Cortex of kidney (tissue), 1 donor: ENCODE results near the gene CCK.
"Not testable (repeated sequence)": the region's sequence is repeated elsewhere in the genome, so short reads cannot be mapped to it uniquely, and the experiment has no call there.

Experiments
- DNase-seq: peaks from one replicate; lab custom pipeline; 2025; lab: John Stamatoyannopoulos, UW

Gene CCK, protein sequence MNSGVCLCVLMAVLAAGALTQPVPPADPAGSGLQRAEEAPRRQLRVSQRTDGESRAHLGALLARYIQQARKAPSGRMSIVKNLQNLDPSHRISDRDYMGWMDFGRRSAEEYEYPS

DNA sequence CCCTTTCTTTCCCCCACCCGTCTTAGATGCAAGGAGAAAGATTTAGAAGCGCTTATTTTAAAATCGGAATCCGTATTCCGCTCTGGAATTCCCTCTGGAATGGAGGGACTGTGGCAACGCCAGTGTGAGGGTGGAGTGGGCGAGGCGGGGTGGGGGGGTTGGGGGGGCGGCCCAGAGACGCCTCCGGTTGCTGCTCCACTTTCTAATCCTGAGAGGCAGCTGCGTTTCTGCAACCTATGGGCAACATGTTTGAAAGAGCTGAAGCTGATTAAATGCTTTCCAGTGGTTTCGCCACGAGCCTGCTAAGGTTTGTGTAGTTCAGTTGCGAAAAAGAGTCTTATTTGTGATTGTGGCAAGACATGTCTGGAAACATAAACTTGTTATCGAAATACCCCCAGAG, at the start of gene CCK:
Gene CCK, minus strand, starts transcription at position 101 of the 400 bp plus-strand sequence. CDS start 2,555 bp downstream, outside the sequence.
- DNase-seq = no peak

DNA sequence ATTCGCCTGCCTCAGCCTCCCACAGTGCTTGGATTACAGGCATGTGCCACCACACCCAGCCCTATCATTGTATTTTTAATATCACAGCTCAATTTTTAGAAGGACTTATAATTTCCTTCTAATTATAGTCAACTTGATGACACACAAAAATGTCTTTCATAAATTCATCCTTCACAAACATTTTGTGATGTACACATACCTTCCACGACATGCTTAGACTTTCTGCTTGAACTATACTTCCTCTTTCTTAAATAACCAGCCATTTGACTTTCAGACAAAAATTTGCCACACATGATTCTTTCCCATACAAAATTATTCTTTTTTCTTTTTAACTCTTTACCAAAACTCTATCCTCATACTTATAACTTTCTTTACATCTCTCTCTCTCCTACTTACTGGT, 48.4 kb upstream of the CCK start:
- DNase-seq = no peak

DNA sequence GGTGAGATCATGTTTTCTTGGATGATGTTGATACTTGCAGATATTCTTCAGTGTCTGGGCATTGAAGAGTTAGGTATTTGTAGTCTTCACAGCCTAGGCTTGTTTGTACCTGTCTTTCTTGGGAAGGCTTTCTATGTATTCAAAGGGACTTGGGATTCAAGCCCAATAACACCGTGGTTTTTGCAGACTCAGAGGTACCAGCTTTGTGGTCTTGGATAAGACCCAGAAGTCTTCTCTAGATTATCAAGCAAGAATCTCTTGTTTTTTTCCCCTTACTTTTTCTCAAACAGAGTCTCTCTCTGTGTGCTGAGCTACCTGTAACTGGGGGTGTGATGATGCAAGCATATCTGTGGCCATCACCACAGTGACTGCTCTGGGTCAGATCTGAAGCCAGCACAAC, 42.7 kb upstream of the CCK start:
- no peak for DNase-seq

DNA sequence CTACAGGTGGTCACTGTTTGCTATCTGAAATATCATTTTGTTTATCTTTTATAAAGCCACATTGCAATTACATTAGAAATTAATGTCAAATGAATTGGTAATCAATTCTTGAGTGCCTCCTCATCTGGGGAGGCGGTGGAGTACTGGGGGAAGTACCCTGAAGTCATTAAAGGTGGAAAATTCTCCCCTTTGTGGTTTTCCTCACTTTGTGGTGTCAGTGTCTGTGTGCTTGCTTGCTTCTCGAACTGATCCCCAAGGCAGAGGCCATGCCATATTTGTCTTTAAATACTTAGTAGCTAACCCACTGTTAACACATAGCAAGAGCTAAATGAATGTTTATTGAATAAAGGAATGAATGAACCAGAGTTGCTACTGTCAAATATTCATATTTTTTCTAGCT, 40.5 kb upstream of the CCK start:
- no peak for DNase-seq

DNA sequence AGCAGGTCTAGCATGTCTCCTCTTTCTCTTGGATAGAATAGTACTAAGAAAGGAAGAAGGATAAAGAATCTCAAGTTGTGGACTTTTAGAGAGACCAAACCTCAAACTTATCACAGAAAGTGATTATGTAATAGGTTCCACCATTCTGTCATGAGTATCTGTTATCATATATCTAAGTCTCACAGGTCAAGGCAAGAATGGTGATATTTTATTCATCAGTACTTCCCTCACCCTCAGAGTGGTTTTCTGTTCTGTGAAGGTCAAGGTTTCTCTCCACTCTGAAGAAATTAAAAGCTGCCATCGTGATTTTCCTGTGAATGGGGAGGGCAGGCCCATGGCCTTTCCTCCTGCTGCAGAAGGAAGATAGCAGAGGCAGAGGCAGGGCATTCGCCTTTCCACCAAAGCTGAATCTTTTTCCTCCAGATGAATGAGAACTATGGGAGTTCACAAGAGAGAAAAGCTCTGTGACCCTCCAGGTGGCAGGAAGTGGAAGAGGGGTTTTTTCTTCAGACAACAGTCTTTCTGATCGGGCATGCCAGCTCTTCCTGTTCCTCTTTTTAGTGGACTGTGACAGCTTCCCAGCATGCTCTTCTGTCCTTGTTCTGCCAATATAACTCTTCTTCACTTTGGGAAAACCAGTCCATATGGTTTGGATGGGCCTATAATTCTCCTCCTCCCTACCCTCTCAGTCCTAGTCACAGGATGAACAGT, 37.1 kb upstream of the CCK start:
- no peak for DNase-seq

DNA sequence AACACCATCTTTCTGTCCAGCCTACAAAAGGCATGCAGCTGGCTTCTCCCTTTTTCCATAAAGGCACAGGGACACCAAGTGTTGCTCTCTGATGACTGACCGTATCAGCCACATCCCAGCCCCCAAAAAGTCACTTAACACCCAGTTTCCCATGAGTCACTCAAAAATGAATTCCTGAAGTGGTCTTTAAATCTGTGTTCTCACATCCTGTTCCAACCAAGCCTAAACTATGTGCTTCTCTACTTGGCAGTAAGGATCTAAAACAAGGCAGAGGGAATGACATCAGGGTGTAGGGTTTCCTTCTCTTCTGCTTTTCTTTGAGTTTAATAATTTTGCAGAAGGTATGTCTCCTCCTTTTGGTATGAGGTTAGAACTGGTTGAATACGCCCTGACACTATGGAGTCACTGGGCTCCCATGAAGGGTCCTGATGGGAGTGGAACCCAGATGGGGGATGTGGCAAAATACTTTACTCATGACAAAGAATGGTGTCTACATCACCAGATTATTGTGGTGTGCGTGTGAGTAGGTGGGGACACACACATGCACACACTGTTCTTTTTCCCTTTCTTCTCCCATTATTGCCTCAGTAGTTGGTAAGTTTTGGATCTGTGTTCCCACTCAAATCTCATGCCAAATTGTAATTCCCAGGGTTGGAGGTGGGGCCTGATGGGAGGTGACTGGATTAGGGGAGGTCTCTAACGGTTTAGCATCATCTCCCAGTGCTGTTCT, 35.6 kb upstream of the CCK start:
- no peak for DNase-seq

DNA sequence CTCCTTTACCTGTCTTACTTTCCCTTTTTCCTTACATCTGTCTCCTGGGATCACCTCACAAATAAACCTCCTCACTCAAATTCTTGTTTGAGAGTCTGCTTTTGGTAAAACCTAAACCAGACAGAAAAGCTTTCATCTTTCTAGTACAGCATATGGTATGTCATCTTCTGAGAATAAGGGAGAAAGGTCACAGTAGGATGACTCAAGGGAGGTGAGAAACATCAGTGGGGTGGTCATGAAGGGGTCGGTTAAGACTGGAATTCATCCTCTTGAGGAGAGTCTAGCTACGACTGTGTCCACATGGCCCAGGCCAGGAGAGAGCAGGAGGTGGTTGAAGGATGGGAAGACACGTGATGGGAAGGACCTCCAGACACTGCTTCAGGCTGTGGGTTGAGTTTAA, 34.8 kb upstream of the CCK start:
- DNase-seq = no peak

DNA sequence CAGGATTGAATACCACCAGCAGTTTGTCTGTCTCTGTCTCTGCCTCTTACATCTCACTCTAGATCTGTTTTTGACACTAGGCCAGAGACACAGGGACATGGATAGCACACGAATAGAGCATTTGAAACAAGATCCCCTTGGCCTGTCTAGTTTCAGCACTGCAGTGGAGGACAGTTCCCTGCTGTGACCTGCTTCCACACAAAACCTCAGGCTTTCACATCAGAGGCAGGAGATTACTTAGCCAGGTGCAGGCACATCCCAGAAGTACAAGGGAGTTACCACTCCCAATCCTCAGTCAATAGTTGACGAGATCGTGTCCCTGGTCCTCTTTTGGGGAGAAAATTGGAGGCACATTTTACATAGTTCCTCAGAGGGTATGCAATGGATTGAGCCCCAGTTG, 34.0 kb upstream of the CCK start:
- DNase-seq = no peak

DNA sequence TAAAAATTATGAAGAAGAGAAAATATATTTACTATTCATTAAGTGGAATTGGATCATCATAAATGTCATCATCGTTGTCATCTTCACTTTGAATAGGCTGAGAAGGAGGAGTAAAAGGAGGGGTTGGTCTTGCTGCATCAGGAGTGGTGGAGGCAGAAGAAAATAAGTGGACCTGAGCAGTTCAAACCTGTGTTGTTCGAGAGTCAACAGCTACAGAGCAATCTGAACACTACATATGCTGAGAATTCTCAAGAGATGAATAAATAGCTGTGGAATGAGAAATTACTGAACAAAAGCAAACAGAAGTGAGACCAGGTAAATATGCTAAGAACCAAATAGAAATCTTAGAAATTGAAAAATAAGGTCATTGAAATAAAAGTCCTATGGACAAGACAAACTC, 32.3 kb upstream of the CCK start:
- DNase-seq = no peak

DNA sequence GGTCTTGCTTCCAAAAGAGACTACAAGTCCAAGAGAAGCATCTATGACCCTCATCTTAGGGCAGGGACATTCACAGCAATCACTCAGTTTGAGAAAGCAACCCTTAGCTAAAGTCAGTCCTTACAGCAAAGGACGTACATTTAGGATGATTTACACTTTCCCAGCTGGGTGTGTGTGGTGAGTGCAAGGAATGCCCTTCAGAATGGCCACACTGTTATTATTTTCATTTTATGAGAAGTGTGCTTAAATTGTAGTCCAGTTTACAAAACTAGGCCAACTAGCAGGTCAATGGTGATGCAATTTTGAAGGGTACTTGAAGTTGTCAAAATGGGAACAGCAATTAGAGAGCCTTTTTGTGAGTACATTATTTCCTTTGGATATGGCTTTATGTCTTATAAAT, 26.0 kb upstream of the CCK start:
- DNase-seq = no peak

DNA sequence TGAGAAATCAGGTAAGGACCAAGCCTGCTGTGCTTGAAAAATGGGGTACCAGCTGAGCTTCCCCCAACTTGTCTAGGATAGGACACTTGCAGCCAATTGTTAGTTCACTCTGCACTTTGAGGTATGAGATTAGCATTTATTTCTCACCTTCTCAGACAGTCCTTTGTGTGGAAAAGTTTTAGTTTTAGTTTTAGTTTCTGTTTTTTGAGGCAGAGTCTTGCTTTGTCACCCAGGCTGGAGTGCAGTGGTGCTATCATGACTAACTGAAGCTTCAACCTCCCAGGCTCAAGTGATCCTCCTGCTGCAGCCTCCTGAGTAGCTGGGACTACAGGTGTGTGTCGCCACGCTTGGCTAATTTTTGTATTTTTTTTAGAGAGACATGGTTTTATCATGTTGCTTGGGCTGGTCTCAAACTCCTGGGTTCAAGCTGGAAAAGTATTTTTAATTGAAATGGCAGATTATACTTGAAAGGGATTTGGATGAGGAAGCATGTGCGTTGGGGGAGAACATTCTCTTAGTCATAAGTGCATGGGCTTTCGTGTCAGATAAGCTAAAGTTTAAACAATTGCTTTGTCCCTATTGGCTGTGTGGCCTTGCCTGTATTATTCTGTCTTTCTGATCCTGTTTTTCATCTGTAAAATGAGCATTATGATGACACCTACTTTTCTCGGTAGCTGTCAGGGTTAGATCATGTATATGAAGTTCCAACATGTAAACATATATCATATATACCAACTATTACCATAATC, 25.2 kb upstream of the CCK start:
- no peak for DNase-seq

DNA sequence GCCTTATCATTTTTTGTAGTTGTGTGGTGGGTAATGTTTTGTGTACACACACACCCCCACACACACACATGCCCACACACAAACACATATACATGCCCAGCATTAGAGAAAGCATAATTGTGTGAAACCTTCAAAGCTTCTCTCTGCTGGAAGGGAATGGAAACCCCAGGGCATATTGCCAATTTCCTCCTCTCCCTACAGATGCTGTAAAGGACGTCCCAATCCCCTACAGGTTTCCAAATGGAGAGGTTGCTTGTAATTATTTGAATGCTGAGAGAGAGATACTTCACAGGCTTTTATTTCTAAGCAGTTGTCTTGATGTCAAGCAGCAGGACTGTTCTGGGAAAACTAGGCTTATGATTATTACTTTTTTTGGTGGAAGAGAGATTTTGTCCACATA, 23.0 kb upstream of the CCK start:
- no peak for DNase-seq

DNA sequence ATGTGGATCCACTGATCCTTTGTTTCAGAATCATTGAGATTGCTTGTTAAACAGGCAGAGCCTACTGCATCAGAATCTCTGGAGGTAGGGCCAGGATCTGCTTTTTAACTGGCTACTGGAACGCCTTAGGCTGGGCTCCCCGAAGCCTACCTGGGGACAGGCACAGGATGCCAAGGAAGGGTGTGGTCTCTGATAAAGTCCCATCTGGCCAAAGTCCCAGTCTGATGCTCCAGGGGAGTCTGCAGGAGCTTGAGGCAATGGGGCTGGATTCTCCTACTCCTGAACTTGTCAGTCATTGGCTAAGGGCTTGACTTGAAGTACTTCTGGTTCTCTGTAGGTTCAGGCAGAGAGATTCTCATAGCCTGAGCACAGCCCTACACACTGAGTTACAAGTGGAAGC, 22.4 kb upstream of the CCK start:
- DNase-seq = no peak

DNA sequence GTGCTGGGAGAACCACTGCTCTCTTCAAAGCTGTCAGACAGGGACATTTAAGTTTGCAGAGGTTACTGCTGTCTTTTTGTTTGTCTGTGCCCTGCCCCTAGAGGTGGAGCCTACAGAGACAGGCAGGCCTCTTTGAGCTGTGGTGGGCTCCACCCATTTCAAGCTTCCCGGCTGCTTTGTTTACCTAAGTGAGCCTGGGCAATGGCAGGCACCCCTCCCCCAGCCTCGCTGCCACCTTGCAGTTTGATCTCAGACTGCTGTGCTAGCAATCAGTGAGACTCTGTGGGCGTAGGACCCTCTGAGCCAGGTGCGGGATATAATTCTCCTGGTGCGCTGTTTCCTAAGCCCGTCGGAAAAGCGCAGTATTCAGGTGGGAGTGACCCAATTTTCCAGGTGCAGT, 21.4 kb upstream of the CCK start:
- not testable (repeated sequence) for DNase-seq

DNA sequence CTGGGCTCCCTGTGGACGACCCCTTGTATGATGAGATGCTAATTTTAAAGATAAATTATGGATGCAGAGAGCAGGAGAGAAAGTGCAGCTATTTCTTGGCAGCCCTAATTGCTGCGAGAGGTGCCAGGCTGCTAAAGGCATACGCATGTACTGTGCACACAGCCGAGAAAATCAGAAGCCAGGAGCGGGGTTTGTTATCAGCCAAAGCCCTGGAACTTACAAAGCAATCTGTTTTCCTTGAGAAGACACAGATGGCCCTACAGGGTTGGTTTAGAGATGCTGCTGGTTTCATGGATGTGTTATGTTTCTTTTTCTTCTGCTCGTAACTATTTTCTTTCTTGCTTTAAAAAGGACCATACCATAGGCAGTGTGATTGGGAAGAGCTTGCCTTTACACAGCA, 11.7 kb upstream of the CCK start:
- DNase-seq = no peak

DNA sequence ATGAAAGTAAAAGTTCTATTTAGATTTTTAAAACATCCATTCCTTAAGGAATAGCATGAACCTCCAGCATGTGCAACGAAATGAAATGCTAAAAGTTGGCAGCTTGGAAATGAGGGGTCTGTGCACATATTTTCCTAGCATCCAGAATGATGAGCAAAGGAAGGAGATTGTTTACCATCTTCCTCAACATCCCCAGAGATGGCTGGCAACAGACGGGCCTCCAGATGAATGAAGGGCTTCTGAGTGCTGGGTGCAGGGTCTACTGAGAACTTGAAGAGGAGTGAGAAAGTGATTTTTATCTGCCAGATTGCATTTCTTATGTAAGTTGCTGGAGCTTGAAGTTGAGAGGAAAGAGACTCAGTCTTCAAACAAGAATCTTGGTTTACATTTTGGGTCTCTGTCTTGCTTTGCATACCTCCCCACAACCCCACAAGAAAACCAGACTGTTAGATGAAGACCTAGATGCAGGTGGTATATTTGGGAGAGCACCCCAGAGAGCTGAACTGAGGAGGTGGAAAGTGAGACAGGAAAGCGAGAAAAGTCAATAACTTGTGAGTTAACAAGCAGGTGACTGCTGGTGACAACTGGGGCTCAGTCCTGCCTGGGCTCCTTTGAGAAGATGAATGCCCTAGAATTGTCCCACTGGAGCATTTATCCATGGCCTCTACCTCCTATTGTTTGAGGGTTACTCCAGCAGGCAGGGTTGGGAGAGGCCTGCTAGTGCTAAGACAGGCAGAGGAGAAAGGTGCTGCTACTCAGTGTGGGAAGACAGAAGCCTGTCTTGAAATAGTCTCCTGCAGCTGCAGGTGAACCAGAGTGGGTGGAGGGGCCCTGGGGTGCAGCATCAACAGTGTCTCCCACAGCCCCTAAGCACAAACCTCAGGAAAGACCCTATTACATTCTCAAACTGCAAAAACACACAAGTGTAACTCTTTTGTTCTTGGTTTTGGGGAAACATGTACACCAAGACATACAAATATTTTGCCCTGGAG, 10.5 kb upstream of the CCK start:
- DNase-seq = no peak

DNA sequence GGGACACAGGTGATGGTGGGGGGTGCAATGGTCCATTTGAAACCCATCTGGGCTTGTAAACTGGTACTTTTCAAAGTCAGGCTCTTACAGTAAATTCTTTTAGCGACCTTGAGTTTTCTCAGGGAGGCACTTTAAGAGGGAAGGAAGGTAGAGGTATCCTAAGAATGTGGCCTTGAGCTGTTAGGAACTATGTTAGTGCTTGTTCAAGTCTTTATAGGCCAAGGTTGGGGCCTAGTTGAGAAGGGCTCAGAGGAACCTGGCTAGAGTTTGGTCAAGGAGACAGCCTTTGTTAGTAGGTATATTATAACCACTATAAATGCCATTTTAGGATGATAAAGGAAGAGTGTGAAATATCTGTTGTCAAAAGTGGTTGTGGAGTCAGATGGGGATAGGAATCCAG, 9.2 kb upstream of the CCK start:
- DNase-seq = no peak

DNA sequence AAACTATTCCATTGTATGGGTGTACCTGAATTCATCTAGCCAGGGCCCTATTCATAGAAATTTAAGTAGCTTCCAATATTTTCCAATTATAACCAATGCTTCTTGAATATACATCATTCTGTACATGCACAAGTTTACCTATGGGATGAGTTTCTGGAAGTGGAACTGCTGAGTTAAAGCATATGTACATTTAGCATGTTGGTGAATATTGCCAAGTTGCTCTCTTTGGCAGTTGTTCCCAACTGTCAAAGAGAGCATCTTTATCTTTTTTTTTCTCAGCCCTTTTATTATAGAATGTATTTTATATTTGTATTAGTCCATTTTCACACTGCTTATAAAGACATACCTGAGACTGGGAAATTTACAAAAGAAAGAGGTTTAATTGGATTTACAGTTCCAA, 8.3 kb upstream of the CCK start:
- DNase-seq = no peak

DNA sequence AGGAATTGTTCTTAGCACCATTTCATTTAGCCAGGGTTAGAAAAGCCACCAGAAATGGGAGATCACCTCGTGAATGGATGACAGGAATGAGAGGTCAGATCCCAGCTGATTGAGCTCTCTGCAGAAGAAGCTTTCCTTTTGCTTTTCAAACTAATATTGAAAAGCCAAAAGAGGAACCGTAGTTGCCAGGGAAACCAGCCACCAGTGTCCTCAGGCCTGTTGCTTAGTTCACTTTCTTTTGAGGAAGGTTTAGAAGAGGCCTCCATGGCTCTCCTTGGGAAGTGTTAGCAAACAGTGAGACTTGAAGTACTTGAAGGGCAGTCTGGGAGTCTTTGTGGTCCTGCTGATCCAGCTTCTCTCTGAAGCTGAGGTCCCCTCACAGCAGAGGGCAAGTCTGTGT, 7.4 kb upstream of the CCK start:
- no peak for DNase-seq

DNA sequence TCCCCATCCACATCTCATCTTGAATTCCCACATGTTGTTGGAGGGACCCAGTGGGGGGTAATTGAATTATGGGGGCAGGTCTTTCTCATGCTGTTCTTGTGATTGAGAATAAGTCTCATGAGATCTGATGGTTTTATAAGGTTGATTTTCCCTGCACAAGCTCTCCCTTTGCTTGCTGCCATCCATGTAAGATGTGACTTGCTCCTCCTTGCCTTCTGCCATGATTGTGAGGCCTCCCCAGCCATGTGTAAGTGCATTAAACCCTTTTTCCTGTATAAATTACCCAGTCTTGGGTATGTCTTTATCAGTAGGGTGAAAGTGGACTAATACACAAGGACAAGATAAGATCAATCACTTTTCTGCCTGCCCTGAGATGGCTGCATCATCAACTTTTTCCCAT, 5.8 kb upstream of the CCK start:
- DNase-seq = no peak

DNA sequence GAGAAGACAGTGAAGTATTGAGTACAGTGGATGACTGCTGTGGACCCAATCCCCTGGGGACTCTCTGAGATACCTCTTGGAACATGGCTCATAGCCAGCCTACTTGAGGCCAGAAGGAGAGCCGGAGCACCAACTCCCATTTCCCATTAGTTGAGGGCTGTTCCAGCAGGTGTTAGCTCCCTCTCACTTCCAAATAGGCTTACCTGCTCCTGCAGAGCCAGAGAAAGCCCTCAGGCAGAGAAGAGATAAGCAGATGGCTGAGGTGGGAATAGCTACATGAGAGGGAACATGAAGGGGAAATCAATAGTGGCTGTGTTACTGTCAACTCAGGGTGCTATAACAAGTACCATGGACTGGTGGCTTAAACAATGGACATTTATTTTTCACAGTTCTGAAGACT, 4.6 kb upstream of the CCK start:
- no peak for DNase-seq

DNA sequence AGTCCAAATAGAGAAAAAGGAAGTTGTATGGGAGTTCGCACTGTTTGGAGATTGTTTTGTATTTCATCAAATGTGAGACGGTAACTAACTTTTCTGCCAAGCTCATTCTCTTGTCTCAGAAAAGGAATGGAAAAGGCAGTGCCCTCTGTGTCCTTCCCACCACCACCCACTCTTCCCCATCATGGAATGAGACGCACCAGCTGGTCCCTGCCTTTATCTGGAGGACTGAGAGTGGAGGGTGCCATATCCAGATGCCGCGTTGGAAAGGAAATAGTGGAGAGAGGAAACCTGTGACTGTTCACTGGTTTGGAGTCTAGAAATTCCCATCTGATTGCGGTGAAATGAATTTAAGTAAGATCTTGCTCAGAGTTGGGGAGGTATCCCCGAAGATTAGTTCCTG, 3.7 kb upstream of the CCK start:
- no peak for DNase-seq
